Midbrain (tissue), 1 donor: Measurements from ENCODE around the gene AGBL3.
A peak's percentile ranks its signal among the peaks of the same experiment; 100 is the strongest.

Experiments
- DNase-seq: peaks from one replicate; lab custom pipeline; 2025; lab: John Stamatoyannopoulos, UW

The AGBL3 gene

DNA sequence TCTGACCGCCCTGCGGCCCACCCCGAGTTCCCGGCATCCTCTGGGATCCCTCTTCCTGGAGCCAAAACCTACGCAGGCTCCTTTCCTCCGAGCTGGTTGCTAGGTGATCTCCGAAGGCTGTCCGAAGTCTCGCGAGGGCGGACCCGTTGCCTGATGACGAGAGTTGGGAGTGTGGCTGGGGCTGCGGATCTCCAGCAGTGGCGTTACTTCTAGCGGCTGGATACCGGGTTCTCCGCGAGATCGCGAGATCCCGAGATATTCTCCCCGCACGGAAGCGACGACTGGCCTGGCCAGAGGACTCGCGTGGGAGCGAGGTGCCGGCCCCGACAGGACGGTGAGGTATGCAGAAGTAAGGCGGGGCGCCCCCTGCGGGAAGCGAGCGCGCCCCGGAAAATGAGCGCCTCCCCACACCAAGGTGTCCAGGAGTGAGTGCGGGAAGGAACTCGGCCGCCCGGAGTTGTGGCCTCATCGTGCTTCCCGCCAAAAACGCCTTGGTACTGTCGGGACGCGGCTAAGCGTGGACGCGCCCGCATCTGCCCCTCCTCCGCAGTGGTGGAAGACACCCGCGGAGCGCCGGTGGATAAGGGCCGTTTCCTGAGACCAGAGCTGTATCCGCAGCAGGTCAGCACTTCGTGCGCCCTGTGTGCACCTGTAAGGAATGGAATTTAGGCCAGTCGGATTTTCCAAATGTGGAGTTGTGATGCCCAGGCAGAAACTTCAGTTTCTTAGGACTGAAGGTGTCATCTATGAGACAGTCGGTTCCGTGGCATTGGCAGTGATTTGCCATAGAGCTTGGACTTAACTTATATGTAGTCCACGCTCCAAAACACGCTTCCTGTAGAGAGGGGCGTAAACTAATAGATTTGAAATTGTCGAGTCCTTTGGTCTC lies at the start of gene AGBL3:
Gene AGBL3 (plus strand): TSS at position 146 of the 889 bp plus-strand sequence. CDS start 1,426 bp downstream, outside the sequence.
- DNase-seq: peak; percentile 91

DNA sequence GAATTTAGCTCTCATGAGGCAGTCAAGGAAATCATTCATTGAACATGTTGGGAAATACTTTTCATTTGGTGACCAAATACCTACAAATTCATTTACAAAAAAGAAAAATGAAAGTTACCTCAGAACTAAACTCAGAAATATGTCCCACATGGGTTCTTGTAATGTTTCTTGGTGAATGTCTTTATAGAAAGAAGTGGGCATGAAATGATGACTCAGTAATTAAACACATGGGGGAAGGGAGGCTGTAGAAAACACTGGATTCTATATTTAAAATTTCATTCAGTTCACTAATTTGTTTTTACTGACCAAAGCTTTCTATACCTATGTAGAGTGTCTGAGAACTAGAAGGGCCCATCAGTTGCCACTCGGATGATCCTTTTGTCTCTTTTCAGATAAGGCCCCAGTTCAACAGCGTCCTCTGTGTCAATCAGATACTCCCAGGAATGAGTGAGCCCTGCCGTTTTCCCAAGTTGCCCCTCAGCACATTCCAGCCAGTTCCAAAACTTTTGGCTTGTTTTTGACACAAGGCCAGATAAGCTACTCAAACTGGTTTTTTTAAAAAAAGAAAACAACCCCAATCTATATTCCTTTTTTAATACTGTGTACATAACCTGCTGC lies 49.3 kb upstream of the AGBL3 start:
- no peak for DNase-seq

DNA sequence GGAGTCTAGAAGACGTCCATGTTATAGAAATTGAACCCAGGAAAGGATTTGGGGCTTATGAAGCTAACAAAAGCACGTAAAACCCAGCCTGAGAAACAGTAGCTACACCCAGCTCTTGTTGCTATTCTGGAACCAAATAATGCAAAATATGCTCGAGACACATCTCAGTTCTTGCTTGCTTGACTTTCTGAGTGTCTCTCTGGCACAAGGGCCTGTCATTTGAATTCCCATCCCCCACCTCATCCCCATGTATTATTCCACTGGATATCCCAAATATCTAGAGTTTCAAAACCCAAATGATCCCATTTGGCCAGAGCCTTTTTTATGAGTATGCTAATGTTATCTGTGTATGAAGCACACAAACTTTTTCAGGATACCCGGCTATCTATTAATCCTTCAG lies 48.2 kb upstream of the AGBL3 start:
- no peak for DNase-seq

DNA sequence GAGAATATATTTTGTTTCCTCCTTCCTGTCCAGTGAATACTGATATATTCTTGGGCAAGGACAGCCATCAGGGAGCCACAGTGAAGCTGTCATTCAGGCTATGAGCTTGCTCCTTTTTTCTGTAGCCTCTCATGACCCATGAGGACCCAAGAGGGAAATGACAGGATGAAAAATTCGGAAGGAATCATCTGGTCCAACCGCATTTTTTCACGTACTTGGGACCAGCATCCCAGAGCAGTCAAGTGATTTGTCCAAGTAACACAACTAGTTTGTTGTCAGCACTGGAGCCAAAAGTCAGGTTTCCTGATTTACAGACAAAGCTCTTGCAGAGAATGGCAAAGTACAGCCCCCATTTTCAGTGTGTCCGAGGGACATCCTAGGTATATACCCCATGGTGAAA lies 47.2 kb upstream of the AGBL3 start:
- DNase-seq: no peak

DNA sequence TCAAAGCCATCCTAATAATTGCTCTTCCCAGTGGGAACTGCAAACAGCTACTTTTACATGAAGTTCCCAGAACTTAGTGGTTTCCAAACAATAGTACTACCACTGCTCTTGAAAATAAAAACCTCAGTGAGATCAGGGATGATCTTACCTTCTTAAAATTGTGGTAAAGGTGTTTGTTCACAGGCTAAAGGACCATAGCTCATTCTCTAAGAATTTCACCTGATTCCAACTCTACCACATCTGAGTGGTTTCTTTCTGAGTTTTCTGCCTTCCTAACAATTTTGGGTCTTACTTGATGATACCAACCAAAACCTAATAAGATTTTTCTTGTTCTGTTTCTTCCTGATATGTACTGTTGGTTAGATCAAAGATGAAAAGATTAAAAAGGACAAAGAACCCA lies 45.6 kb upstream of the AGBL3 start:
- DNase-seq: no peak

DNA sequence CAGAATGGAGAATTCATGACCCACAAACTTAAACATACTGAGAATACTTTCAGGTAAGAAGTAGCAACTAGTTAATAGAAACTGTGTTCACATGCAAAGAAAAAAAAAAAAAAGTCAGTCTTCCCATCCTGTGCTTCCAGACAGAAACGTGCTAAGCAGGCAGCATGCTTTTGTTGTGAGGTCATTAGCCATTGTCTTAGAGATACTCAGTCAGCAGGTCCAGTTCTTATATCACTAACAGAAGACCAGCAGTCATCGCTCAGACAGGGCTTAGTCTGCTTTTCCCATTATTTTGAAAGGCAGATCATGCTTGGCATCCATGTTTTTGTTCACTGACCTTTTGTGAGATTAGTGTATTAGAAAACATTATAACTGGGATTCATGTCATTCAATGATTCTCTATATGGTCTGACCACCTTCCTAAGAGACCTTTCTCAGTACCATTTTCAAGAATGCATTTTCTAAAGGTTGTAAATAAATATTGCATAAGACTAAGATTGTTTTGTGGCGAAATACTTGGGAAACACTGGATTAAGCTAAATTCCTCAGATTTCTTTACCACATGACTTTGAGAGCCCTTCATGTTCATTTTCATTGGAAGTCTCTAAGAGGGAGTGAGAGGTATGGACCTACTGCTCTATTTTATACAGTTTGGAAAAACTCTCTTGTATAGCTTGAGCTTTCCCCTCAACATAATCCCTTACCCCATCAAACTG lies 45.0 kb upstream of the AGBL3 start:
- DNase-seq: no peak

DNA sequence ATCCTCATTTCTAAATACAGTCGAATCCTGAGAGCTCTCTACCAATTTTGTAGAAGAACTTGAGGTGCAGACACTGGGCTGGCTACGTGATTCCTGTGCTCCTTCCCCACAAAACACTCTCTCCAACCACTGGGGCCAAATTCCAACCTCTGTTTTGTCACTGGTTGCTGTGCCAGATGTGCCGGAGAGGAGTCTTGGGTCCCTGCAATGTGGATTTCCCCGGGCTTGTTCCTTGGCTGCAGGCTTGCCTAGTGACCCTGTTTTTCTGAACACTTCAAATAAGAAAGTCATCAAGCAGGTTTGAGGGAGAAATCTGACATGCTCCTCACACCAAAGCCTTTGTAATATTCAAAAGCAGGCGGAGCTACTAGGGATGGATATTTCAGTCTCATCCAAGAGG lies 44.4 kb upstream of the AGBL3 start:
- no peak for DNase-seq

DNA sequence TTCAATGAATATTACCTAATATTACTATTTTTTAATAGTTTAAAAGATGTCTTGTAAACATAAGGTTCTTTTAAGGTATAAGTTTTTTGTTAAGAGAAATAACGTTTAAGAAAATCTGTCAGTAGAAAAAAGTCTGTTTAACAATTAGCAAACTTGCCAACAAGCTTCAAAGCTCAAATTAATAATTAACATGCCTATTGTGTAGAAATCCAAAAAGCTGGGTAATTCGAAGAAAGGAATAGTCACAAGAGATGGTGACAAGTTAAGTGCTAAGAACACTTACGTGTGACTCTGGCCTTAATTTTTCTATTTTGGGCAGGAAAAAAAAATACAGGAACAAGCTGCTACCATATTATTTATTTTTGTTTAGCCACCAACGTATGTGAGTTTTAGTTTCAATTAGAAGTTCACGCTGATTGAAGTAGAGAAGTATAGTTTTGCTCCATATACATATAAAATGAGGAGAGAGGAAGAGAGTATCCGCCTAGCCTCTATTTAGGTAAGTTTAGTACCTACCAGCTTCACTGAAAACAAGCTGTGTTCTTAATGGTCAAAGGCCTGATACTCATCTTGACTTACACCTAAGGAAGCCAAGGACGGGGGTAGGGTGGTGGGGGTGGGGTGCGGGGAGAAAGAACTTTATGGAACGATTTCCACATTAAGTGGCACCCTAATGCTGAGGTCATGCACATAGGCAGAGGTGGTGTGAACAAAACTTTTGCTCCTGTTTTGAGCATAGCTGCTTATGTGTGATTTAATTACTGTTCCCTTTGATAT lies 43.4 kb upstream of the AGBL3 start:
- no peak for DNase-seq

DNA sequence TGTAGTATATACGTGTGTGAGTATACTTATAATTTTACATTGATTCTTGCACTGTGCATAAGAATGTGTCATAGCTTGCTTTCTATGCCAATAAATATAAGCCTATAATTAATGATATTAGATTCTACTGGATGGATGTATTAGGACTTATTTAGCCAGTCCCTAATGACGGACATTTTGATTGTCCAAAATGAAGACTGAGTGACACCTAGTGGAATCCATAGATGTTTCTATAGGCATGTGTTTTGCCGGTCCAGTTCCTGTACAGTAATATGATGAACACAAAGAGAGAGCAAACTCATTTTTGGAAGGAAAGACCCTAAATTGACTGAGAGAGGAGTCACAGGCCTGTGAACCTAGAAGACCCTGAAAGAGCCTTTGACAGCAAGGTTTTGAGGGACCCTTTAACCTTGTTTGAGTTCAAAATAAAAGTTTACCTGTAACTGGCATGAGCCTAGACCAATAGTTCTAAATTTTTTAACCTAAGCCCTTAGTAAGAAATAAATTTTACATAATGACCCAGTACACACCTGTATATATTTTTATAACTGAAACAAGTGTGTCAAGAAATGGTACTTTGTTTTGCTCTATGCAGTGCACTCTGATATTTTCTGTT lies 42.4 kb upstream of the AGBL3 start:
- peak; percentile 62 for DNase-seq

DNA sequence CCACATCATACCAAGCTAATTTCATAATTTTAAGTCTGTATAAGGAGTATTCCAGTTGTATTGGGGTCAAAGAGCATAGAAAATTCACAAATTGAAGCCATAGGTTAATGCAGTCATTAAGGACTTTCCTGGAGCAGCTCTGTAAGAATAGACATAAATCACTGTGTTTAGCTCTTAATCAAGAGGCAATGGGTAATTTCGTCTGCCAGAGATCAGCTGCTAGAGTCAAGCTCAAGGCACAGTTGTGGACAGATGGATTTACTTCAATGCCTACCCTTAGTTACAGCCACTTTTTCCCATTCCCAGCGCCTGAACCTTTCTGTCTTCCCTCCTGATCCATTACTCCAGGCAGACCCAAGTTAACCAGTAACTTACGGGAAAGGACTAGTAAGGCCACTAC lies 40.6 kb upstream of the AGBL3 start:
- no peak for DNase-seq

DNA sequence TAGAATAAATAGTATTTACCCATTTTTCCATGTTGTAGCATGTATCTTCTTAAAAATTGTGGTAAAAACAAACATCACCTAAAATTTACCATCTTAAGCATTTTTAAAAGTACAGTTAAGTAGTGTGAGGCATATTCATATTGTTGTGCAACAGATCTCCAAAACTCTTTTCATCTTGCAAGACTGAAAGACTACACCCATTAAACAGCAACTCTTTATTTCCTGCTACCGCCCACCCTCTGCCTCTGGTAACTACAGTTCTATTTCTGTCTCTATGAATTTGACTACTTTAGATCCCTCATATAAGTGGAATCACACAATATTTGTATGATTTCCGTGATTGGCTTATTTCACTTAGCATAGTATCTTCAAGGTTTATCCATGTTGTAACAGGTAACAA lies 40.0 kb upstream of the AGBL3 start:
- DNase-seq: no peak

DNA sequence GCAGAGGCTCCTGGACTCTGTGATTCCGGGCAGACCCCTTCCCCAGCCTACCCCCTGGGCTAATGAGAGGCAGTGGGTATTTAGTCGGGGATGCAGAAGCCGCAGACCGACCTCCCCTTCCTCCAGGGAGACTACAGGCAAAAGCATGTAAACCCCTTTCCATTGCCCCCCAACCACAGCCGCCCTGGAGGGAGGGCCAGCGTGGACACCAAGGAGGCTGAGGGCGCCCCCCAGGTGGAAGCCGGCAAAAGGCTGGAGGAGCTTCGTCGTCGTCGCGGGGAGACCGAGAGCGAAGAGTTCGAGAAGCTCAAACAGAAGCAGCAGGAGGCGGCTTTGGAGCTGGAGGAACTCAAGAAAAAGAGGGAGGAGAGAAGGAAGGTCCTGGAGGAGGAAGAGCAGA lies 39.0 kb upstream of the AGBL3 start:
- no peak for DNase-seq

DNA sequence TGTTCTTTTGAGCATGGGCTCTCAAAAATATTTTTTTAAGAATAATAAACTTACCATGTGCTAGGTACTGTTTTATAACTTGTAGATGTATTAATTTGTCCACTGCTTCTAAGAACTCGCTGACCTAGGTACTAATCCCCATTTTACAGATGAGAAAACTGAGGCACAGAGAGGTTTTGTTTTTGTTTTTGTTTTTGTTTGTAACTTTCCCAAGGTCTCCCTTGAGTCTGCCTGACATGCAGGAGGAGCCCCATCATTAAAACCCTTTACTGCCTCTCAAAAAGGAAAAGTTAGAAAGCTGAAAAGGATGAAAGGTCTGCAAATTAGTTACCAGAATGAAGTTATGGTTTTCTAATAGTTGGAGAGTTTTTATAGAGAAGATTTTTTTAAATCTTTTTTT lies 38.5 kb upstream of the AGBL3 start:
- no peak for DNase-seq

DNA sequence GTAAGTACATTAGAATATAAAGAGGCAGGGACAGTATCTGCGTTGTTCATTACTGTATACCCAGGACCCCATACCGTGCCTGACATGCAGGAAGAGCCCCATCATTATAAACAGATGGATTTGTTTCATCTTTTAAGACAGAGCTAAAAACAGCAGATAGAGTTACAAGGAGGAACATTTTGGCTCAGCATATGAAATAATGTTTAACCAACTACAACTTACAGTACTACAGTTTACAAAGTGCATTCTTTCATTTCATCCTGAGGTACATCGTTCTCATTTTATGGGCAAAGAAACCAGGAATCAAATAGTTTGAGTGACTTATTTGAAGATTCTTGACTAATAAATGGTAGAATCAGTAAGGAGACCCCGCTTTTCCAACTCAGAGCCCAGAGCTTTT lies 38.1 kb upstream of the AGBL3 start:
- DNase-seq: no peak

DNA sequence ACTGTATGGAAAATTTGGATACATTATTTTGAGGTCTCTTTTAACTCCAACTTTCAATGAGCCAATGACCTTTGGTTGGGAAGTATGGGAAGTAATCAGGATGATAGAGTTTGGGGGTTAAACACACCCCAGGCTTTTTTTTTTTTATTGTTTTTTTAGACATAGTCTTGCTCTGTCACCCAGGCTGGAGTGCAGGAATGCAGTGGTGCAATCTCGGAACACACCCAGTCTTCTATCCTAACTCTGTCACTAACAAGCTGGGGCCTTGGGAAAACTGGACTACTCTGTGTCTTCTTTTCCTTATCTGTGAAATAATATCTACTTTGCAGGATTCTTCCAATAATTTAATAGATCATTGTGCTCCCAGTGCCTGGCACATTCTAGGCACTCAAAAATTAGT lies 37.6 kb upstream of the AGBL3 start:
- DNase-seq: no peak

DNA sequence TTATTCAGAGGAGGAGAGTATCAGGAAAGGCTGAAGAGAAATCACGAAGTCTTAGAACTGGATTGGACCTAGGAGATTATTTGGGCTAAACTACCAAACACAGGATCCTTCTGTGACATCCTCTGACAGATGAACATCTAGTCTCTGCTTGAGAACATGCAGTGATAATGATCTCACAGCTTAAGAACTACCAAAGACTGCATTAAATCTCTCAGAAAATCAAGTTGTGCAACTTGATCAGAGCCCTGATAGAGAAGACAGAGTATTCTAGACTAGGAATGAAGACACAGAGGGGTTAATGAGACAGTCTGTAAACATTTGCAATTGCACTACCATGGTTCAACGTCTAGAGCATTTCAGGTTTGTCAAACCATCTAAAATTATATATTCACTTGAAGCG lies 37.1 kb upstream of the AGBL3 start:
- no peak for DNase-seq

DNA sequence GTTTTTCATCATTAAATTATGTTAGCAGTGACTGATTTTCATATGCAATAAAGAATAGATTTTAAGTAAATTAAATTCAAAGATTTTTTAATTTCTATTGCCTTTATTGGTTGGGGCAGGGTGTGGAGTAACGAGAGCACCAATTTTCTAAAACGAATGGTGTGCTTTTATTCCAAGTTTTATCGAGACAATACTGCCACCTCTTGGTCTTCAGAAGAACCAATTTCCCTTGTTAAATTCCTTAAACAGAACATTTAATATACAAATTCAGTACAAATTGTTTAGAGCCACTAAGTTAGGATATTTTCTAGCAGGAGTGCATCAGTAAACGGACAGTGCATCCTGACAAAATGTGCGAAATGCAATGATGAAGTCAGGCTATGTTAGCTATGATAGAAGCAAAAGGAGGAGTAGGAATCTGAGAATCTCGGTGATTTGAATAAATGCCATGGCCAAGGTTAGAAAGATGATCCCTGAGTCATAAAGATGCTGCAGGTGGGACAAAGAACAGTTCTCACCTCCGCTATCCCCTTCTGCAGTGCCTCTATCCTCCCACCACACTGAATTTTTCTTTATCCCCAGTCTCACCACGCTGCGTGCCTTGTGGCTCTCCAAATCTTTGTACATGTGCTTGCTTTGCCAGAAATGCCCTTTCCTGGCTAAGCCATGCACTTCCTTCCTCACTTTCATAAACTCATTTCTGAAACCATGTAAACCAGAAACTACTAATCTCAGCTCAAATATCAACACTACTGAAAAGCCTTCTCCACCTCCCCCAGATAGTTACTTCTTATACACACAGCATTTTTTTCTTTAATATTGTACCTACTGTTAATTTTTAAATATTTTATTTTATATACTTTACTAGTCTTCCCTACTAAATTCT lies 31.9 kb upstream of the AGBL3 start:
- peak; percentile 58 for DNase-seq

DNA sequence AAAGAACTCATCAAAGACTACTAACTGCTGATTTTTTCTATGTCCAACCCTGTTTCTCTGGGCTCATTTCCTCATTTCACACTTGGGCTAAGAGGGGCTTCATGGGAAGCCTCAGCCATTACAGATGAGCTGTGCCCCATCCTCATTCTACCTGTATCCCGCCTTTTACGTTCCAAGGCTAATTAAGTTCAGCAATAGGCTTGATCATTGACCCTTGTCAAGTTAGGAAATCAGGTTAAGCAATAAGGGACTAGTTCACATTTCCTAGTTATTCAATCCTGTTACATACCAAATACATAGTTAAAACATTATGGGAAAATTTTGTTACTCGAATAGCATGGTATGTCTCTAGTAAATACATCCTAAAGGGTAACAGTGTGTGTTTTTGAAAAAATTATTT lies 29.3 kb upstream of the AGBL3 start:
- no peak for DNase-seq

DNA sequence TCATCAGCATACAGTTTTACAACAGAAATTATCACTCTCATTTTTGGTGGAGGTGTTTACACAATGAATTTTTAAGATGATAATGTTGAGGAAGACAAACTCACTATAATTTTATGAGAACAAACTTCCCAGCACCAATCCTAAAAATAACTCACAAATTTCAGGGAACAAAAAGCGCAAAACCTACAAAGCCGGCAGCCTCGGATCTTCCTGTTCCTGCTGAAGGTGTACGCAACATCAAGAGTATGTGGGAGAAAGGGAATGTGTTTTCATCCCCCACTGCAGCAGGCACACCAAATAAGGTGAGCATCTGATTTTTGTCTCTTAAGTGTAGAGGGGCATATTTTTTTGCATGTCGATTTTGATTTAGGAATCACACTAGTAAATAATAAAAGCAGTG lies 26.5 kb upstream of the AGBL3 start:
- no peak for DNase-seq

DNA sequence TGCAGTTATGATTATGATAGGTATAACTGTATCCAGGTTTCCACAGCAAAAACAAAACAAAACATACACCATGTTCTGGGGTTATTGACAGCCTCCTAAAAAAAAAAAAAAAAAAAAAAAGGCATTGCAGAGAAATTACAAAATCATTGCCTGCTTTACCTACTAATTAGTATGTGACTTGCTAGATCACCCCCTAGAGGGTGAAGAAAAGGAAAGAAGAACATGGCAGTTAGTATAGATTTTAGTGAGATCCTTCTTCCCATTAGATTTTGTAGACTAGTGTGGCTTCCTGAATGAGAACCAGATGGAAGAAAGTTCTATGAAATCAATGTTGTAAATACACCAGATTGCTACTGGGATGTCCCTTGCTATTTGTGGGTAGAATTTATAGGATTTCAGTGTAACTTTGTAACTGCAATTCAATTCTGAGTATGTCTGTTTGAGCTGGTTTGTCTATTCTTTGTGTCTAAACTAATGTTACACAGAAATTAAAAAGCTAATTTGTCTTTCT lies 24.0 kb upstream of the AGBL3 start:
- no peak for DNase-seq

DNA sequence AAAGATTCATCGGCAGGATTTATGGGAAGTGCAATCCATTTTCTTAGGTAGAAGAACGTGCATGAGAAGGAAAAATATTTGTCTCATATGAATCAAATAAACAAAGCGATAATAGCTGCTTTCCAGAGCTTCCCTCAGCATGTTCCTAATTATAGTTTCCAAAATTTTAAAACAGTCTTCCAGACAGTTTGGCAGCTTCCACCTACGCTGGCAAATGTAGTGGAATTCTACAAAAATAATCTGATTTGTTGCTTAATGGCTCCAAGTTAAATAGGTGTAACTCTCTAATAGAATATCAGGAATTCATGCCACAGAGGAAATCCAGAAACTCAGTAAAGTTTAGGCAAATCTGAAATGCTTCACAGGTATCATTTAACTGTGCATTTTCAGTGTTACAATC lies 23.3 kb upstream of the AGBL3 start:
- DNase-seq: no peak
